Activated T-cell treated with anti-CD3 and anti-CD28 coated beads for 24 hours (primary cell): ENCODE data around the gene MAP2K7.
A peak's percentile ranks its signal among the peaks of the same experiment; 100 is the strongest.
"Not testable (repeated sequence)": the region's sequence is repeated elsewhere in the genome, so short reads cannot be mapped to it uniquely, and the experiment has no call there.

Source experiments
- DNase-seq: peaks from one replicate; pipeline ENCODE4 v3.0.0-alpha.2; 2020; ENCODE audit warnings: low read depth

The MAP2K7 gene

GRCh38 chr19:7931221-7932061, 27.8 kb downstream of the MAP2K7 start:
- DNase-seq, result no peak

GRCh38 chr19:7932276-7932929, 28.7 kb downstream of the MAP2K7 start:
- no peak for DNase-seq

GRCh38 chr19:7932930-7933300, 29.2 kb downstream of the MAP2K7 start:
- DNase-seq, result no peak

- no peak for DNase-seq
These were observed 29.7 kb downstream of the MAP2K7 start for GRCh38 chr19:7933411-7933810.

DNA sequence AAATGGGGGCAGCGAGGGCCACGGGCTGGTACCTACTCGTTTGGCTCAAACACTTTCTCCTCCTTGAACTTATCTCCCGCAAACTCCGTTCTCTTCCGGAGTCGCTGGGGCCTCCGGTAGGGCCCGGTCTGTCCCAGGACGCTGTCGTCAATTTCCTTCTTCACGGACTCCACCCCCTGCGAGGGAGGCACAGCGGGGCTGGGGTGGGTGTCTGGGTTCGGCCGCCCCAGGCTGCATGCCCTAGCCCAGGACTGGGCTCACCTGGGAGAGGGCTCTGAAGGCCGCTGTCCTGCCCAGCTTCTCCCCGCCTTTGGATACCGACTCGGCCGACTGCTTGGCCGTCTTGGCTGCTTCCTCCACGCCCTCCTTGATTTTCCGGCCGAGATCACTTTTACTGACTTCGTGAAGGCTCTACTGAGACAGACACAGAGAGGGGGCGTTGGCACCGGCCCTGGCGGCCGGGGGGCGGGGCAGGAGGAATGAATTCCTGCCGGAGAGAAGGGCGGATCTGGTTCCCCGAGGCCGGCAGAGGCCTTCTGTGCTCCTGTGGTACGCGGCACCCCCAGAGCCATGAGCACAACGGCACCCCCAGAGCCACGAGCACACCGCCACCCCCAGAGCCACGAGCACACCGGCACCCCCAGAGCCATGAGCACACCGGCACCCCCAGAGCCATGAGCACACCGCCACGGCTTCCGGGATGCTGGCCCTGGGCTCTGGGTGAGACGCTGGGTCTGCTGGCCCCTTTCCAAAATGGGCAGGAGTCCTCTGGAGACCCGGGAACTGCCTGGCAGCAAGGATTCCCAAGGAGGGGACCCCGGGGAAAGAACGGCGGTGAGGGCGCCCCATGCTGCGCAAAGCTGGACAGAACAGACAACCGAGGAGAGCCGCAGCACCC, 30.4 kb downstream of the MAP2K7 start:
- no peak for DNase-seq

GRCh38 chr19:7934766-7935165, 31.1 kb downstream of the MAP2K7 start:
- DNase-seq, result no peak

- no peak for DNase-seq
These were observed 37.2 kb downstream of the MAP2K7 start for GRCh38 chr19:7940841-7941240.

GRCh38 chr19:7941895-7942596, 38.4 kb downstream of the MAP2K7 start:
- DNase-seq, result no peak

DNA sequence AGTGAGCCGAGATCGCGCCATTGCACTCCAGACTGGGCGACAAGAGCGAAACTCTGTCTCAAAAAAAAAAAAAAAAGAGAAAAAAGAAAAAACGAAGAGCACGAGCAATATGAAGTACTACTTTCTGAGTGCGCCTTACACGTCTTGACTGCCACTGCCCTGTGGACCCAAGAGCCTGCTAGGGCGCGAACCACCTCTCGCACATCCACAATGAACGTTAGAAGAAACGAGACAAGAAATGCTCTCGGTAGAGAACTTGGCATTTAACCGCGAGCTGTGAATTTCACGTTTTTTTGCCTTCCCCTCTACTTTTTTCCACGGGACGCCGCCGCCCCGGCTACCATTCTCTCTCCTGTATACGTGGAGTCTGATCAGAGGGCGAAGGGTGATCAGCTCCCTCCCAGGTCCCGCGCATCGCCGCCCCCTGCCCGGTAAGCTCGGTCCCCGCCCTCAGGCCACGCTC, 39.3 kb downstream of the MAP2K7 start:
- no peak for DNase-seq

- peak; percentile 98 for DNase-seq
These were observed 39.9 kb downstream of the MAP2K7 start, which contains the start of gene TIMM44 for GRCh38 chr19:7943444-7944176. Gene TIMM44 (minus strand): TSS chr19:7943666. CDS start chr19:7943651, 15 bp downstream.

GRCh38 chr19:7944177-7944761, 40.6 kb downstream of the MAP2K7 start:
- DNase-seq, result peak; percentile 83

GRCh38 chr19:7947939-7948338, 44.3 kb downstream of the MAP2K7 start:
- DNase-seq, result no peak

DNA sequence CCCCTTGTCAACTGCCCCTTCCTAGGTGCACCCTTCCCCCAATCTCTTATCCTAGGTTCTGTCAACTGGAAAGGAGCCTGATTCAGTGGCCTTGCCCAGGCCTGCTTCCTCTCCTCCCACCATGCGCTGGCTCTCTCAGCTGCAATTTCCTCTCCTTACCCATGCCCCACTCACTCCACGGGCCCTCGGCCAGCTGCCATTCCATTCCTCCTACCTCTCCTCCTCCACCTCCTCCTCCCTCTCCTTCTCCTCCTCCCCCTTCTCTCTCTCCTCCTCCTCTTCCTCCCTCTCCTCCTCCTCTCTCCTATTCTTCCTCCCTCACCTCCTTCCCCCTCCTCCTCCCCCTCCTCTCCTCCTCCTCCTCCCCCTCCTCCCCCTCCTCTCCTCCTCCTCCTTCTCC, 49.4 kb downstream of the MAP2K7 start:
- DNase-seq, result no peak

GRCh38 chr19:7953576-7953975, 49.9 kb downstream of the MAP2K7 start:
- no peak for DNase-seq

GRCh38 chr19:7955696-7956095, 52.0 kb downstream of the MAP2K7 start:
- DNase-seq, result no peak

GRCh38 chr19:7959211-7959610, 55.5 kb downstream of the MAP2K7 start:
- no peak for DNase-seq

DNA sequence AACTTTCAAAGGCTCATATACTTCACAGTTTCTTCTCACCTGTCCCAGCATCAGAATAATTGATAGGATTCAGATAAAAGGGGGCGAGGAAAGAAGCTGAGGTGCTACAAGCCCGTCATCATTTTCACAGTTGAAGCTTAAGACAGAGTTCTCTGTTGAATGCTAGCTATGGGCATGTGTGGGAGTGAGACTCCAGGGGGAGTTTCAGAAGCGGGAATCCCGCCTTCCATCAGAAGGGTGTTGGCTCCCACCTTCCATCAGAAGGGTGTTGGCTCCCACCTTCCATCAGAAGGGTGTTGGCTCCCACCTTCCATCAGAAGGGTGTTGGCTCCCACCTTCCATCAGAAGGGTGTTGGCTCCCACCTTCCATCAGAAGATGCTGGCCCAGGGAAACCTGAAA, 57.4 kb downstream of the MAP2K7 start:
- DNase-seq, result not testable (repeated sequence)

DNA sequence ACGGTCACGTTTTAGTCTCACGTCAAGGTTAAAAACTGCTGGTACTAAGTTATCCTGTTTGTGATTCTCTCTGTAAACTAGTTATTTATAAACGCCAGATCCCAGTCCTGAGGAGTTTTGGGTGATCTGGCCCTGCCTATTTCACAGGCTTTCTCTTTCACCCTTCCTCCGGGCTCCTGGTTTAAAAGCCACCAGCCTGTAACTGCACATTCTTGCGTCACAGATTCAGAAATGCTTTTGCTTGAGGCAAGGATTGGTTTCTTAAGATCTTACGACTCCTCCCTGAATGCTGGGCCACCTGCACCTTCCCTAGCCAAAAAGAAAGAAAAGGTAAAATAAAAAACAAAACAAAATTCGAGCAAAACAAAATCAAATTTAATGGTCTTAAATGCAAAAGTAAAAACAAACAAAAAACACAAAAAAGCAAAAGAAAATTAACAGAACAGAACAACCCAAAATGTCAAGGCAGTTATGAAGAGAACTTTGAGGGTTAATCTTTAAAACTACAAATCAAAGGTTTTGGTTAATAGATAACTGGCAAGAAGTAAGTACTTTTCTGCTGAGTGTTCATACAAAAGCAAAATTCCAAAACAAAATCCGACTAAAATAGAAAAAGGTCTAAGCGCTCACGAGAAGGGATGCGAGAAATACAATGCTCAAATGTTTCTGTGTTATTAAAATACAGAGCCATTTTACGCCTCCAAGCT, 58.4 kb downstream of the MAP2K7 start:
- no peak for DNase-seq

- no peak for DNase-seq
These were observed 59.1 kb downstream of the MAP2K7 start for GRCh38 chr19:7962644-7963268.
